Ishikawa (cell line): ENCODE measurements around the gene LPP.

ENCODE experiments used
- CEBPB ChIP-seq: IDR thresholded peaks from 2 replicates; pipeline ENCODE4 v1.6.1; 2012
- CREB1 ChIP-seq: IDR thresholded peaks from 2 replicates; pipeline ENCODE4 v1.6.1; 2012; ENCODE audit warnings: low read depth
- EGR1 ChIP-seq: IDR thresholded peaks from 2 replicates; pipeline ENCODE4 v1.6.1; 2012
- EP300 ChIP-seq: IDR thresholded peaks from 2 replicates; pipeline ENCODE4 v1.6.1; 2012; ENCODE audit warnings: borderline replicate concordance
- FOXM1 ChIP-seq: IDR thresholded peaks from 2 replicates; pipeline ENCODE4 v1.6.1; 2012; ENCODE audit warnings: low read depth, borderline replicate concordance
- NFIC ChIP-seq: IDR thresholded peaks from 2 replicates; pipeline ENCODE4 v1.6.1; 2012
- RAD21 ChIP-seq: IDR thresholded peaks from 2 replicates; pipeline ENCODE4 v1.6.1; 2012; ENCODE audit warnings: low read depth
- TAF1 ChIP-seq: IDR thresholded peaks from 2 replicates; pipeline ENCODE4 v1.6.1; 2012; ENCODE audit warnings: low read depth, mild to moderate bottlenecking
- TCF12 ChIP-seq: IDR thresholded peaks from 2 replicates; pipeline ENCODE4 v1.6.1; 2012; ENCODE audit warnings: low read depth
- TEAD4 ChIP-seq: IDR thresholded peaks from 2 replicates; pipeline ENCODE4 v1.6.1; 2012
- YY1 ChIP-seq: IDR thresholded peaks from 2 replicates; pipeline ENCODE4 v1.6.1; 2012; ENCODE audit warnings: low read depth
- ZBTB7A ChIP-seq: IDR thresholded peaks from 2 replicates; pipeline ENCODE4 v1.6.1; 2012; ENCODE audit warnings: low read depth
- TF ChIP-seq, protein P1 (sequence below): IDR thresholded peaks from 2 replicates; pipeline ENCODE4 v1.6.1; 2012; ENCODE audit warnings: low read depth, mild to moderate bottlenecking
- TF ChIP-seq, protein P2 (sequence below): IDR thresholded peaks from 2 replicates; pipeline ENCODE4 v1.6.1; 2012
- TF ChIP-seq, protein P3 (sequence below): IDR thresholded peaks from 2 replicates; pipeline ENCODE4 v1.6.1; 2012

Gene LPP

DNA sequence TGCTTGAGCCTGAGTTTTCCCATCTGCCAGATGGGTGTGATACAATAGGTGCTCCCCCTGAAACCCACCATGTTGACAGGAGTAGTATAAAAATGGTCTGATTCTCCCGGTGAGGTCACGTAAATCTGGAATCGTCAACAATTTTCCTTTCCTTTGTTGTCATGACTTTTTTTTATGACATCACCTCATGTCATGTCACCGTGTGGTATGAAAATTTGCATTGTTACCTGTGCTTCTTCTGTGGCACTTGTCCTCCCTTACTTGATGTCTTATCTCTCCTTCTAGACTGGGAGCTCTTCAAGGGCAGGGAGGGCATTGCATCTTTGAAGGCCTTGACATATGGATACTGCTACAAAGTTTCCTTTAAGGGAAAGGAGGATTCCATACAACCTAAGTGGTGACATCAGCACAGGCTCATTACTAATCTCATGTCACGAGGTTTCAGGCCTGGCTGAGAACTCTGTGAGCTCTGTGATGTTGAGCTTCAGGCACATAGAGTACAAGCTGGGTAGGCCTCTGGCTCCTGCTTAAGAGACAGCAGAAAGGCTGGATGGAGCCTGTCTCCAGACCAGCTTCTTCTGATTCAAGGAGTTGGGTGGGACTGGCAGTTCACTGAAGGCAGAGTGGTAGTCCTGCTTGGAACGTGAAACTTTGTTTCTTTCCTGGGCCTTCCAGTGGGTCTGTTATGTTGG lies 66.3 kb downstream of the LPP start:
- TF ChIP-seq, protein P1, sequence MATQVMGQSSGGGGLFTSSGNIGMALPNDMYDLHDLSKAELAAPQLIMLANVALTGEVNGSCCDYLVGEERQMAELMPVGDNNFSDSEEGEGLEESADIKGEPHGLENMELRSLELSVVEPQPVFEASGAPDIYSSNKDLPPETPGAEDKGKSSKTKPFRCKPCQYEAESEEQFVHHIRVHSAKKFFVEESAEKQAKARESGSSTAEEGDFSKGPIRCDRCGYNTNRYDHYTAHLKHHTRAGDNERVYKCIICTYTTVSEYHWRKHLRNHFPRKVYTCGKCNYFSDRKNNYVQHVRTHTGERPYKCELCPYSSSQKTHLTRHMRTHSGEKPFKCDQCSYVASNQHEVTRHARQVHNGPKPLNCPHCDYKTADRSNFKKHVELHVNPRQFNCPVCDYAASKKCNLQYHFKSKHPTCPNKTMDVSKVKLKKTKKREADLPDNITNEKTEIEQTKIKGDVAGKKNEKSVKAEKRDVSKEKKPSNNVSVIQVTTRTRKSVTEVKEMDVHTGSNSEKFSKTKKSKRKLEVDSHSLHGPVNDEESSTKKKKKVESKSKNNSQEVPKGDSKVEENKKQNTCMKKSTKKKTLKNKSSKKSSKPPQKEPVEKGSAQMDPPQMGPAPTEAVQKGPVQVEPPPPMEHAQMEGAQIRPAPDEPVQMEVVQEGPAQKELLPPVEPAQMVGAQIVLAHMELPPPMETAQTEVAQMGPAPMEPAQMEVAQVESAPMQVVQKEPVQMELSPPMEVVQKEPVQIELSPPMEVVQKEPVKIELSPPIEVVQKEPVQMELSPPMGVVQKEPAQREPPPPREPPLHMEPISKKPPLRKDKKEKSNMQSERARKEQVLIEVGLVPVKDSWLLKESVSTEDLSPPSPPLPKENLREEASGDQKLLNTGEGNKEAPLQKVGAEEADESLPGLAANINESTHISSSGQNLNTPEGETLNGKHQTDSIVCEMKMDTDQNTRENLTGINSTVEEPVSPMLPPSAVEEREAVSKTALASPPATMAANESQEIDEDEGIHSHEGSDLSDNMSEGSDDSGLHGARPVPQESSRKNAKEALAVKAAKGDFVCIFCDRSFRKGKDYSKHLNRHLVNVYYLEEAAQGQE = no peak
- no peak for TF ChIP-seq FOXM1

DNA sequence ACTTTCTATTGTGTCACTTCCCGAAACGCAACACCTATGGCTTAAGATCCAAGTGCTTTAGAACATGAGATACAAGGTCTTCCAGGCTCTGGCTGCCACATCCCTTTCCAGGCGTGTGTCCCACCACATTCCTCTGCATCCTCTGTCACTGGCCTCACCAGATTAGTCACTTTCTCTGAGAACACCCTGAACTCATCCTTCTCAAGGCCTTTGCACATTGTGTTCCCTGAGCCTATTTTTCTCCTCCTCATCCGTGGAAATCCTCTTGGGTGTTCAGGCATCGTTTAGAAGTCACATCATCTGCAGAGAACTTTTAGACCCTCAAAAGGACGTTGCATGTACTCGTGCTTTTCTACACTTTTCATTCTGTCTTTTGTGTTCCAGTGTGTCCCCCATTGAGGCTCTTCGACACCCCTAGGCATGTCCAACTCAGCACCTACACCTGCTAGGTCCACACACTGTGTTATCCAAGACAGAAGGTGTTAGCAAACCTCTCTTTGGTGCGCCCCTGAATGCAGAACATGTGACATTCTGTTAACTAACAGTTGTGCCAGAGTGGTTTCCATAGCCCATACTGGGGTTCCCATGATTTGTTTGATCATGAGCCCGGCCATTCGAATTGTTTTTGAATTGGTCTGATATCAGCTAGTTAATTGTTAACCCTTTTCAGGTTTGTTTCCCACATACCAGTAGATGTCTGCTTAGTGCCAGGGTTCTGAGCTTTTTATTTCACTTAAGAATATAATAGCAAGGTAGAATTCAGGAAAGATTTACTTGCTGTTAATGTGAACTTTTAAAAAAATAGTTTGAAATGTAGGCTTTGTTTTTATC lies 67.2 kb downstream of the LPP start:
- TF ChIP-seq EGR1 = no peak
- no peak for TF ChIP-seq NFIC
- TF ChIP-seq YY1 = no peak
- TF ChIP-seq, protein P1 = no peak
- TF ChIP-seq CREB1 = no peak
- TF ChIP-seq, protein P2, sequence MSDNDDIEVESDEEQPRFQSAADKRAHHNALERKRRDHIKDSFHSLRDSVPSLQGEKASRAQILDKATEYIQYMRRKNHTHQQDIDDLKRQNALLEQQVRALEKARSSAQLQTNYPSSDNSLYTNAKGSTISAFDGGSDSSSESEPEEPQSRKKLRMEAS = no peak
- TF ChIP-seq RAD21 = no peak
- TF ChIP-seq EP300 = no peak
- no peak for TF ChIP-seq TAF1
- TF ChIP-seq TEAD4 = no peak
- TF ChIP-seq CEBPB = no peak
- no peak for TF ChIP-seq FOXM1
- TF ChIP-seq, protein P3, sequence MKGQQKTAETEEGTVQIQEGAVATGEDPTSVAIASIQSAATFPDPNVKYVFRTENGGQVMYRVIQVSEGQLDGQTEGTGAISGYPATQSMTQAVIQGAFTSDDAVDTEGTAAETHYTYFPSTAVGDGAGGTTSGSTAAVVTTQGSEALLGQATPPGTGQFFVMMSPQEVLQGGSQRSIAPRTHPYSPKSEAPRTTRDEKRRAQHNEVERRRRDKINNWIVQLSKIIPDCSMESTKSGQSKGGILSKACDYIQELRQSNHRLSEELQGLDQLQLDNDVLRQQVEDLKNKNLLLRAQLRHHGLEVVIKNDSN = no peak
- TF ChIP-seq TCF12 = no peak
- TF ChIP-seq ZBTB7A = no peak

DNA sequence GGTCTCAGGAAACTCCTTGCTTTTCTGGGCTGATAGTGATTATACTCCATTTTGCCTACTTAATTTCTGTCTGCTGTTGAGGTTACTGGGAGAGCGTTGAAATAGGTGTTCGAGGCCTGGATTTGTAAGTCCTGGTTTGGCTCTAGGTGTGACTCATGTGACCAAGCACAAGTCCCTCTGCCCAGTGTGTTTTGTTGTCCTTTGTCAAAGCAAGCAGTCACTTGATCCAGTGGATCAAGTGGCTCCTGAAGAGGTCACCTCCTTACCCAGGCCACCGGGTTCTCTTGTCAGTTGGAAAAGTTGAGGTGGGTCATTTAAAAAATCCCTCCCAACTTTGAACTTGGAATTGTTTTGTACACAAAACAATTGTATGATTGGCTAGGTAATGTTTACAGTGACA lies 70.0 kb downstream of the LPP start:
- TF ChIP-seq CREB1 (no peak), NFIC (no peak), TCF12 (no peak), FOXM1 (no peak), TAF1 (no peak), ZBTB7A (no peak), YY1 (no peak), RAD21 (no peak), CEBPB (no peak), EP300 (no peak), EGR1 (no peak), TEAD4 (no peak)
- TF ChIP-seq, protein P1 = no peak
- TF ChIP-seq, protein P3 = no peak
- TF ChIP-seq, protein P2 = no peak

DNA sequence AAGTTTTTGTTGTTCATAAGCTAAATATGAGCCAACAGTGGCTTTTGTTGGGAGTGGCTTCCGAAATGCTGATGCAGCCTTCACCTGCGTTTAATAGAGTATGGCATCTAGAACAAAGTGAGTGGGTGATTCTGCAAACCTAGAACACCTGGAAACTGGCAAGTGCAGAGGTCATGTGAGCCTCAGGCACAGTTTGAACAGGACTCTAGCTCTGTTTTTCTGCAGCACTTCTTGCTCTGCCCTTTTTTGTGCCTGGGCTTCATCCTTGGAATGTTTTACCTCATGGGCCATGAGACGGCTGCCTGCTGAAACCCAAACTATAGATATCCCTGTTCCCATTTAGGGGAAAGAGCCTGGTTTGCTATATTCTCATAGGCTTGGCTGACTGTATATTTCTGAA lies 73.5 kb downstream of the LPP start:
- TF ChIP-seq, protein P2 = no peak
- TF ChIP-seq TAF1 (no peak), FOXM1 (no peak), RAD21 (no peak), EGR1 (no peak), EP300 (no peak), NFIC (no peak), CREB1 (no peak), TEAD4 (no peak), YY1 (no peak), ZBTB7A (no peak), CEBPB (no peak), TCF12 (no peak)
- TF ChIP-seq, protein P1 = no peak
- TF ChIP-seq, protein P3 = no peak
